SHP77 treated with DMSO at 0.1 percent for 48 hours (cell line): ENCODE results near the gene SNX17.
"Not testable (repeated sequence)": the region's sequence is repeated elsewhere in the genome, so short reads cannot be mapped to it uniquely, and the experiment has no call there.

ENCODE experiments used
- DNase-seq: peaks from one replicate; lab custom pipeline; 2025; lab: John Stamatoyannopoulos, UW

Gene SNX17, protein sequence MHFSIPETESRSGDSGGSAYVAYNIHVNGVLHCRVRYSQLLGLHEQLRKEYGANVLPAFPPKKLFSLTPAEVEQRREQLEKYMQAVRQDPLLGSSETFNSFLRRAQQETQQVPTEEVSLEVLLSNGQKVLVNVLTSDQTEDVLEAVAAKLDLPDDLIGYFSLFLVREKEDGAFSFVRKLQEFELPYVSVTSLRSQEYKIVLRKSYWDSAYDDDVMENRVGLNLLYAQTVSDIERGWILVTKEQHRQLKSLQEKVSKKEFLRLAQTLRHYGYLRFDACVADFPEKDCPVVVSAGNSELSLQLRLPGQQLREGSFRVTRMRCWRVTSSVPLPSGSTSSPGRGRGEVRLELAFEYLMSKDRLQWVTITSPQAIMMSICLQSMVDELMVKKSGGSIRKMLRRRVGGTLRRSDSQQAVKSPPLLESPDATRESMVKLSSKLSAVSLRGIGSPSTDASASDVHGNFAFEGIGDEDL

DNA sequence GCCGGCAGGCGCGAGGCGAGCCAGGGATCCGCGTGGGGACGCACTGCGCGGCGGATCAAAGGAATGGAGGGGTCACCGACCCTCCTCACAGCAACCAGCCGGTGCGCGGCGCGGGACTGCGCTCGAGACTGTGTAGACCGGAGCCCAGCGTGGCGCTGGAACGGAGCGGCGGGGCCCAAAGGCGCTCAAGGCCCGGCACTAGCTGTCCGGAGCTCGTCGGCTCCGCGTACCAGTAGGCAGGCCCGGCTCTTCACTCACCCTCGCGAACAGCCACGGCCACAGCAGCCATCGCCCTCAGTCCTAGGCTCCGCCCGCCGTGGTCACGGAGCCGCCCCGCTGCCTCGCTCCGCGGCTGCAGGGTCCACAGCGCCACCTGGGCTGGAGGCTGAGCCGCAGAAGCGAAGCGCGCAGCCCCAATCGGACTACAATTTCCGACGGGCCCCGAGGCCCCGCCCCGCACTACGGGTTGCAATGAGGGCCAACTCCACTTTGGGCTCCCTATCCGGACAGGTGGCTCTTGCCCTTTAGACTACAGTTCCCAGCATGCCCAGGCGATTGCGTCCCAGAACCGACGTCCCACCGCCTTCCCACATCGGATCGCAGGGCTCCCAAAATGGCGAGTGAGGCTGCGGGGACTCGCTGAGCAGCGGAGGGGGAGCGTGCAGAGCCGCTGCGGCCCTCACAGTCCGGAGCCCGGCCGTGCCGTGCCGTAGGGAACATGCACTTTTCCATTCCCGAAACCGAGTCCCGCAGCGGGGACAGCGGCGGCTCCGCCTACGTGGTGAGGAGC, at the start of gene SNX17, which contains the start of gene EIF2B4:
TSS of gene SNX17 (plus strand) at position 591 of the 790 bp plus-strand sequence. CDS start at position 719, 128 bp downstream.
TSS of gene EIF2B4 (minus strand) at position 313 of the 790 bp plus-strand sequence. CDS start at position 289, 24 bp downstream.
- peak; percentile 94 for DNase-seq

DNA sequence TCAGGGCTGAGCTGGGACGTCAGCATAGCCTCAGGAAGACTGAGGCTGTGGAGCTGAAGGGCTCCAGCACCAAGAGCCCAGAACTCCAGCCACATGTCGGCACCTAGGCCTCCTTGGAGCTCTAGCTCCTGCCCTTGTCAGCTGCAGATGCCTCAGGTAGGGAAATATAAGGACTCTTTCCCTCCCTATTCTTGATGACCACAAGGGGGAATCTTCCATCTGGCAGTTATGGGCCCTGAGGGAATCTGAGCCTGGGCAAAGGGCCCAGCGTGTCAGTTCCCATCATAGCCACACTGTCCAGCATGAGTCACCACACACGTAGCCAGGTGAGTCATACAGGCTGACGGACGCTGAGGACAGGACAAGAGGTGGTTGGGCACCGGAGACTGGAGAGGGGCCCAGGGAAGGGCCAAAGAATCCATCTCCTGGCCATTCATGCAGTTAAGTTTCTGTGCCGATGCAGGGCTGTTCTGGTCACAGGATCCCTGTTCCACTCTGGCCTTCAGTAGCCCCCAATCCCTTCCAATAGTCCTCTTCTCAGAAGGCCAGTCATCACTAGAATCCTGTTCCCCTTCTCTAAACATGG, 49.4 kb upstream of the SNX17 start:
- DNase-seq: peak; percentile 65

DNA sequence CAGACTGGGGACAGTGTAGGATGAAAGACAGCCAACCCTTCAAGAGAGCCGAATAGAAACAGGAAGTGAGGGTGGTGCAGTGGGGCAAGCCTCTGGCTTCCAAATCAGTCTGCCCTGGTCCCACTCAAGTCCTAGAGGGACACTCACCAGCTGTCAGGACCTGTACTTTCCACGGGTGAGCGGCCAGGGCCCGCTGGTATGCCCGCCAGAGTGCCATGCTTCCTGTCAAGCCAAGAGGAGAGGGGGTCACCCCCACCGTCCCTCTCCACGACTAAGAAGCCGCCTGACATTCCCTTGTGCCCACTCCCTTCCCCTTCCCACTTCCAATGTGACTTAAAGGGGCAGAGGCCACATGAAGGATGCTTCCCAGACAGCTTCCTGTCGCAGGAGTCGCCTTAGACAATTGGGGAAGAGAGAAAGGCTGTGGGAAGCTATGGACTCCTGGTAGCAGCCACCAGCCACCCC, 48.1 kb upstream of the SNX17 start:
- no peak for DNase-seq

DNA sequence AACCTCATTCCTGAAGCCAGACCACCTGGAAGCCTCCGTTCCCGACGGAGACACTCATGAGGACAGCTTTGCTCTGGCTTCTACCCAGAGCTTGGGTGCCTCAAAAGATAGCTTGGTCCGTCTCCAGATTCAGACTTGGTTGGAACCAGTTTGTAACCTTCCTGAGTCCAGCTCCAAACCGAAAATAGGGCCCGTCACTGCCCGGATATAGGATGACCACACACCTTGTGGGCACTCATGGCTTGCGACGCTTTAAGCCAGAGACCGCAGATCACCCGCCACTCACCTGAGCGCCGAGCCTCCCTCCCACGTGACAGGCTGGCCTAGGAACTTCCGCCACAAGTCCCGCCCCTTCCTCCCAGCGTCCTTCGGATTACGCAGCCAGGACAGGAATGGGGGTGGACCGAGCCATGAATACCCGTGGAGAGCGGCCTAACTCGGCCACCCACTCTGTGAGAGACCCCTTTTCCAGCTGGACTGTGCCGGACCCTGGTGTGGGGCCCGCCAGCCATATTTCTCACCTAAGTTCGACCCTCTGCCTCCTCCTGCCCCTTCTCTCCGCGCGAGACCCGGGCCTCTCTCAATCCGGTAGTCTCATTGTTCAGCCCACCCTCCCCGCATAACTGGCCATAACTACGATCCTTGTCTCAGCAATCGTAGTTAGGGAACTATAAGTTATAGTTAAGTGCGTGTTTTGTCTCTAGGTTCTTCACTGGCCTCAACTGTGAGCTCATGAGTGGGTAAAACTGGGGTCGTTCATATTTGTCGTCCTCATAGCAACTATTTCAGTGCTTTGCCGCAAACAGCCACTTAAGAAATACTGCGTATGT, 47.4 kb upstream of the SNX17 start, which contains the start of gene MPV17:
TSS of gene MPV17 (minus strand) at position 332 of the 830 bp plus-strand sequence. CDS start 580 bp downstream, outside the sequence.
- DNase-seq: peak; percentile 51

DNA sequence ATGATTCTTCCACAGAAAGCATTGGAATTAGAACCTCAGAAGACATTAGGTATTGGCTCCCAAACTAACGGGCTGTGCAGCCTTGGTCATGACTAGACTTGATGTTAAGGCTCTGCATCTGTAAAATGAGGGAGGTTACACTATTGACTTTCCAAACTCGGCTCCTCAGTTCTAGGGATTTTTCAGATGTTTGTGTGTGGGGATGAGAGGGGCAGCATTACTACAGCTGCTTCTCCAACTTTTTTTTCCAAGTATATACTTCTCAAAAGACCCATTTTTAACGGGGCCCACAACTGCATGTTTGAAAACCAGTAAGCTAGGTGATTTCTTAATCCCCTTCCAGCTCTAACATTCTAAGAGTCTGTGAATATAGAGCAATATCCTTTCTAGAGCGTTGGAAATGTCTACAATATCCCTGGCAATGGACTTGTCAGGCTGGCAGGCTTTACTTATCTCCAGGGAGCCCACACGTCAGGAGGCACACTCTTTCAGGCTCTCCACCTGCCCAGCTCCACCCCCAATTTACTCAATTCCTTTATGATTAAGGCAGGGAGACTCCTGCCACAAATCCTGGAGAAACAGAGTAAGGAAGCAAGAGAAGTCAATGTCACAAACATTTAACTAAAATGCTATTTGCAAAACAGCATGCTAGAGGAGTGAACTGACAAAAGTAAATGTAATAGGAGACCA, 46.7 kb upstream of the SNX17 start:
- DNase-seq: no peak

DNA sequence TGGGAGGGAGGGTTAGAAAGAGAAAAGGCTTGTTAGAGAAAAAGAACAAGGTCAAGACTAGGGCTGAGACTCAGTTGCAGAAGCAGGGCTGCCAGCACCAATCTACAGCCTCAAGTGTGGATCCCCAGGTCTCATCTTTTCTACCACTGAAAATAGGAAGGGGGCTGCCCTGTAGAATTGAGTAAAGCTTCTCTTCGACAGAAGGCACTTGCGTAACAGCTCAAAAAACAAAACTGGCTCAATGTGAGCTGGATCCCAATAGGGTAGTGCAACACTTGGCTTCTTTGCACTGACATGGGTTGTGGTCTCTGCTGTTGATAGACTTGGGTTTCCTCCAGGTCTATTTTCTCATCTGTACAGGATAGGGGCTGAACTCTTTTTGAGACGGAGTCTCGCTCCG, 45.7 kb upstream of the SNX17 start:
- DNase-seq: no peak

DNA sequence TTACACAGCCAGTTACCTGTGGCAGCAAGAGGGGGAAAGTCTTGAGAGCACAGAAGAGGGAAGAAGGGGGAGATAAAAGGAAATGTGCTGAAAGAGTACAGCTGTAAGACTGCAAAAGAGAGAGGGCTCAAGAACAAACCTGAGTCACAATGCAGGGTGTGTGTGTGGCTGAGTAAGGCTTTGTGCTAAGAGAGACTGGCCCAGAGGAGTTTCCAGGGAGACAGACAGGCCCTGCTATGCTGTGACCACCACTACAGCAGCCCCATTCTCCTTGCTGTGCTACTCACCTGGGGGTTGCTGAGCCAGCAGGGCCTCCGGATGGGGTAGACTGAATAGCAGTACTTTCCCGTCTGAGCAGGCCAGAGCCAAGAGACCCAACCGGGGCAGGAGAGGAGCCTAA, 35.1 kb upstream of the SNX17 start:
- DNase-seq: no peak

DNA sequence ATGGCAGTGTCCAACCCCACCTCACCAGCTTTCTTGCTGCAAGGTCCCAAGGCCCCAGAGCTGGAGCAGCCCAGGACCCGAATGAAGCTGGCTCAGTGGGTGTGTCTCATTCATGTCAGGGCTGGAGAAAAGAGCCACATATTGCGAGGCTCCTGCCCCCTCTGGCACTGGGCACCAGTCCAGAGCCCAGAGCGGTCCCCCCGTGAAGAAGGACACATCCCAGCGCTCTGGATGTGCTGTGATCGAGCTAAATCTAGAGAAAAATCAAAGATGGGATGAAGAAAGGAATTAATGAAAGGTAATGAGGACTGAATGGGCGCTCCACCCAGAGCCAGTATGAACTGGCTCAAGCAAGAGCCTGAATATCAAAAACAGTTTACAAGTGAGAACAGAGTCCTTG, 34.2 kb upstream of the SNX17 start:
- DNase-seq: no peak

DNA sequence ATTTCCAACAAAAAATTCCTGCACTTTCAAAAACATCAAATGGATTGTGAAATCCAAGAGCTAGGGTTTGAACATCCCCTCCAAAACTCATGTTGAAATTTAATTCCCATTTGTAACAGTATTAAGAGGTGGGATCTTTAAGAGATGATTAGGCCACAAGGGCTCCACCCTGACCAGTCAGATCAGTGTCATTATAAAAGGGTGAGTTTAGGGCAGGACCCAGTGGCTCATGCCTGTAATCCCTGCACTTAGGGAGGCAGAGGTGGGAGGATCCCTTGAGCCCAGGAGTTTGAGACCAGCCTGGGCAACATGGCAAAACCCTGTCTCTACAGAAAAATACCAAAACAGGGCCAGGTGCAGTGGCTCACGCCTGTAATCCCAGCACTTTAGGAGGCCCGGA, 22.8 kb upstream of the SNX17 start:
- DNase-seq: no peak

DNA sequence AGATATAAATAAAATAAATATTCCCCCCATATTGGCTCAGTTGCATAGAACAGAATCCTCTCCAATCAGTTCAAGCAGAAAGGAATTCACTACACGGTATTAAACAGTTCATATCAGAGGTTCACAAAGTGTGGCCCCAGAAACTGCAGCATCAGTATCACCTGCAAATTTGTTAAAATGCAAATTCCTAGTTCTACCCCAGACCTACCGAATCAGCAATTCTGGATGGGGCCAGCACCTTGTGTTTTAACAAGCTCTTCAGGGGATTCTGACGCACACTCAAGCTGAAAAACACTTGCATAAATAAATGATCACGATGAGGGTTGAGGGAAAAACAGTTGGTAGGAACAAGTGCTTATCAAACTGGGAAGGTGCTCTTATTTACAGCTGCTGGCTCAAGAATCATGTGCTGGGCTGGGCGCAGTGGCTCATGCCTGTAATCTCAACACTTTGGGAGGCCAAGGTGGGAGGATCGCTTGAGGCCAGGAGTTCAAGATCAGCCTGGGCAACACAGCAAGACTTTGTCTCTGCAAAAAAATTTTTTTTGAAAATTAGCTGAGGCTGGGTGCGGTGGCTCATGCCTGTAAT, 20.2 kb upstream of the SNX17 start:
- DNase-seq: no peak

DNA sequence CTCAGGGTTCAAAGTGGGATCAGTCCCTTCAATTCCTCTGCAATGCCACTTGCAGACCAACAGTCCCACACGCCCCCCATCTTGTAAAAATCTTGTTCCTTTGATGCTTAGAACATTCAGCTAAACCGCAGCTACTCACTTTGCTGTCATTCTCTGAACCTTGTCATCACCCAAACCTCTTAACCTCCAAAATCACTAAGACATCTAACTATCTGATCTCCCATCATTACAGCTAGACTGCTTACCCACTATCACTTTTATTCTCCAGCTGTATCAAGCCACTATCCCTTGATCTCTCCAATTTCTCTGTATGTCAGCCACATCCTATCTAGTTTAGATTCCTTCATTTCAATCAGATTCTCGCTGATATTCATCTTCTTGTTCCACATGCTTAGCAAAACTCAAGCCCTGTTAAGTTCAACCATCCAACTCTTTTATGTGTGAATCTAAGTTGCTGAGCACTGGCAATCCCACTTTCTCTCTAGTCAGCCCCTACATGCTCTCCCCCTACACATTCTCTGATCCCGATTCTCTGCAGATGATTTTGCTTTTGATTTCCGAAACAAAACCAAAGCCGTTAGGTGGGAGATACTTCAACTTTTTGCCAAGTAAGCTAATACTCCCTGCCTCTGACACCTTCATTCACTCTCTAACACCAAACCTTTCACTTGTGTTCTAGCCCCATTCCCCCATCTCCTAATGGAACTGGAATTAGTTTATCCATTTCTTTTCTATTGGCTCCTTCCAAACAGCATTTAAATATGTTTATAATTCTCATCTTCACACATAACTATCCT, 18.4 kb upstream of the SNX17 start:
- no peak for DNase-seq

DNA sequence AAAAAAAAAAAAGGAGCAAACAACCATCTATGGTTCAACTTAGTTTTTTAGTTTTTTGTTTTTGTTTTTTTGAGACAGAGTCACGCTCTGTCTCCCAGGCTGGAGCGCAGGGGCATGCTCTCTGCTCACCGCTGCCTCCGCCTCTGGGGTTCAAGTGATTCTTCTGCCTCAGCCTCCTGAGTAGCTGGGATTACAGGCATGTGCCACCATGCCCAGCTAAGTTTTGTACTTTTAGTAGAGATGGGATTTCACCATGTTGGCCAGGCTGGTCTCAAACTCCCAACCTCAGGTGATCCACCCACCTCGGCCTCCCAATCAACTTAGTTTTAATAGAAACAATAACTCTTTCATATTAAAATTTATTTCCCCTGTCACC, 17.0 kb upstream of the SNX17 start:
- DNase-seq: not testable (repeated sequence)

DNA sequence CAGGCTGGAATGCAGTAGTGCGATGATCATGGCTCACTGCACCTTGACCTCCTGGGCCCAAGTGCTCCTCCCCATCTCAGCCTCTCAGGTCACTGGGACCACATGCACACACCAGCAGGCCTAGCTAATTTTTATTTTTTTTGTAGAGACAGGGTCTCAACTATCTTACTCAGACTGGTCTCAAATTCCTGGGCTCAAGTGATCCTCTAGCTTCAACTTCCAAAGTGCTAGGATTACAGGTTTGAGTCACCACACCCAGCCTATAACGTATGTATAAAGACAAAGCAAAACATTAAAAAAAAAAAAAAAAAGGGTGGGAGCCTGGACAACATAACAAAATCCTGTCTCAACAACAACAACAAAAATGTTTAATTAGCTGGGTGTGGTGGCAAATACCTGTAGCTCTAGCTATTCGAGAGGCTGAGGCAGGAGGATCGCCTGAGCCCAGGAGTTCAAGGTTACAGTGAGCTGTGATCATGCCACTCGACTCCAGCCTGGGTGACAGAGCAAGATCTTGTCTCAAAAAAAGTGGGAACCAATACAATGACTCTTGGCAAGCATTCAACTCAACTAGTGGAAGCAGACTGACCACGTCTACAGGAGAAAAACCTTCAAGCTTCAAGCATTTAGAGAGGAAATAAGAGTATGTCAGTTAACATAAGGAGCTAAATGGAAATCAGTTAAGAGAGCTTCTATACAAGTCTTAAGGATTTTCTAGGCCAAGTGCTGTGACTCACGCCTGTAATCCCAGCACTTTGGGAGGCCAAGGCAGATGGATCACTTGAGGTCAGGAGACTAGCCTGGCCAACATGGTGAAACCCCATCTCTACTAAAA, 16.4 kb upstream of the SNX17 start:
- DNase-seq: no peak

DNA sequence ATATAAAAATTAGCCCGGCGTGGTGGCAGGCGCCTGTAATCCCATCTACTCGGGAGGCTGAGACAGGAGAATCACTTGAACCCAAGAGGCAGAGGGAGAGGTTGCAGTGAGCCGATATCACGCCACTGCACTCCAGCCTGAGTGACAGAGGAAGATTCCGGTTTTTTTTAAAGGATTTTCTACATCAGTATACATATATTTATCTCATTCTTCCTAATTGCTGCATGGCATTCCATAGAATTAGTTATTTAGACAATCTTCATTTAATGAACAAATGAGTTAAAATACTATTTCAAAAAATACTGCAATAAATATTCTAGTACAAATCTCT, 15.9 kb upstream of the SNX17 start:
- no peak for DNase-seq

DNA sequence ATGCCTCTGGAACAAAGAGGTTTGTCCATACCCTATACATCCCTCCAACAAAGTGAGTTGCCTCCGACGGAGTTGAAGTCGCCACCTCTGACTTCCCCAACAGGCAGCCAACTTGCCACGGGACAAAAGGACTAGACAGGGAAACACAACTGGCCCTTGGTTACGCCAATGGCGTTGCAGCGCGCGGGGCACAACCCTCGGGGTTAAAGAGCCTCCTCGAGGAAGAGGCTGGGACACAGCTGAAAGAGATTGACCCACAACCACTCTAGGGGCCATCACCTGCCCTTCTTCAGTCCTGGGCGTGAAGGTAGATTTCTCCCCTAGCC, 14.4 kb upstream of the SNX17 start:
- DNase-seq: peak; percentile 49

DNA sequence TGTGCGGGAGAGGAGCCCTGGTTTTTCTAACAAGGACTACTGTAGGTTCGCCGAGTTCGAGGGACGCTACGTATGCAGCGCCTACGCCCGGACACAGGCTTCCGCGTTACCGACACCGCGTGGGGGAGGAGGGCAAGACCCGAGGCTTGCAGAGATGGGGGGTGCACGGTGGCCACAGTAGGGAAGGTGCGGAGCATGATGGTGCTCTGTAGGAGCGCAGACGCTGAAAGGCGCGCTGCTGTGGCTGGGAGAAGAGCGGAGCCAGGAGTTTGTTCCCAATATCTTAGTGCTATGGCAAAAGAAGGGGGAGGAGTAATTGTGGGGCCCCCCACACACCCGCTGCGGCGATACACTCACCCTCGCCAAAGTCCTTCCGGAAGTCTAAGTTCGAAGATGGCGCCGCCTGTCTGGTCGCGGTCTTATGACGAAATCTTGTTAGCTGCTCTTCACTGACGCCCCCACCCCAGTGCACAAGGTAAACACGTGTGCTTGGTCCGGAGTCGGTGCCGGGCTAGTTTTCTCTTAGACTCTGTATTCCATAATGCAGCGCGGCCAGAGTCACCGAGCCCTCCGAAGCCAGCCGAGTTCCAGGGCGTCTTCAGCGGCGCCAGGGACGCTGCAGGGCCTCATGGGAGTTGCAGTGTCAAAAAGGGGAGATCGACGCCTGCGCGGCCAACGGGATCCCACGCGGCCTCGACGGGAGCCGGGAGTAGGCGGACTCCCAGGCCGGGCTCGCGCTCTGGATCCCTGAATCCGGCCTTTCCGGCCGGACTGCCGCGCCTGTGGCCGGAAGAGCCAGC, 13.8 kb upstream of the SNX17 start, which contains the start of gene GTF3C2:
TSS of gene GTF3C2 (minus strand) at position 383 of the 800 bp plus-strand sequence. CDS start 13,210 bp downstream, outside the sequence.
- DNase-seq: peak; percentile 93

DNA sequence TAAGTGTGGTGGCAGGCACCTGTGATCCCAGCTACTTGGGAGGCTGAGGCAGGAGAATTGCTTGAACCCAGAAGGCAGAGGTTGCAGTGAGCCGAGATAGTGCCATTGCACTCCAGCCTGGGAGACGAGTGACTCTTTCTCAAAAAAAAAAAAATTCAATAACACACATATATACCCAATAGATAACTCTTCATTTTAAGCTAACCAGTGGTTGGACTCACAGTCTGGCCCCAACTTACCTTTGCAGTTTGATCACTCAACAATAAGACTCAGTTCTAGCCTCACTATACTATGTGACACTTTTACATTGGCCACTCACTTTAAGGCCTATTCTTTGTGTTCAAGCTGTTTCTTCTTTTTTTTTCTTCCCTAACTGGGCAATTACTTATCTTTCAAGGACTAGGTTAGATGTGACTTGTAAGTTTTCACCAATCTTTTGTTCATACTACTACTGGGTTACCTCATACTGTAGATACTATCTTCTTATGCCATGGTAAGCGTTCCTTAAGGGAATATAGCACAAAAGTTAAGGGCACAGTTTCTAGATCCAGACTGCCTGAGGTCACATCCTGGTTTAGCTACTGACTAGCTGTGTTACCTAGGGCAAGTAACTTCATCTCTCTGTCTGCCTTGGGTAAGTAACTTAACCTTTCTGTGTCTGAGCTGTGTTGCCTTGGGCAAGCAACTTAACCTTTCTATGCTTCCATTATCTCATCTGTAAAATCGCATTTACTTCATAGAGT, 7.6 kb upstream of the SNX17 start:
- no peak for DNase-seq
